Left forelimb (tissue), 1 donor: Measurements from ENCODE around the gene MRPL1.
"Not testable (repeated sequence)": the region's sequence is repeated elsewhere in the genome, so short reads cannot be mapped to it uniquely, and the experiment has no call there.

Experiments used
- DNase-seq: peaks from one replicate; pipeline ENCODE4 v3.0.0-alpha.2; 2018; ENCODE audit warnings: low spot score

The MRPL1 gene

DNA sequence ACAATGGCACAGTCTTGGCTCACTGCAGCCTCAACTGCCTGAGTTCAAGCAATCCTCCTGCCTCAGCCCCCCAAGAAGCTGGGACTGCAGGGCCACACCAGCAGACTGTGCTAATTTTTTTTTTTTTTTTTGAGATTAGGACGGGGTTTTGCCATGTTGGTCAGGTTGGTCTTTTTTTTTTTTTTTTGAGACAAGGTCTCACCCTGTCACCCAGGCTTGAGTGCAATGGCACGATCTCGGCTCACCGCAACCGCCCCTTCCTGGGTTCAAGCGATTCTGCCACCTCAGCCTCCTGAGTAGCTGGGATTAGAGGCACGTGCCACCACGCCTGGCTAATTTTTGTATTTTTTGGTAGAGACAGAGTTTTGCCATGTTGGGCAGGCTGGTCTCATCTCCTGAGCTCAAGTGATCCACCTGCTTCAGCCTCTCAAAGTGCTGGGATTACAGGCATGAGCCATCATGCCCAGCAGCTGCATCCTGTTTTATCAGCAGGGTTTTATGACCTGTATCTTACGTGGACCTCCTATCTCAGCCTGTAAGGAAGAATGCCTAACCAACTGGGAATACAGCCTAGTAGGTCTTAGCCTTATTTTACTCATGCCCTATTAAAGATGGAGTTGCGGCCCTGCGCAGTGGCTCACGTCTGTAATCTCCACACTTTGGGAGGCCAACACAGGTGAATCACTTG, 13.2 kb upstream of the MRPL1 start:
- no peak for DNase-seq

GRCh38 chr4:77852892-77853495, 9.6 kb upstream of the MRPL1 start:
- no peak for DNase-seq

DNA sequence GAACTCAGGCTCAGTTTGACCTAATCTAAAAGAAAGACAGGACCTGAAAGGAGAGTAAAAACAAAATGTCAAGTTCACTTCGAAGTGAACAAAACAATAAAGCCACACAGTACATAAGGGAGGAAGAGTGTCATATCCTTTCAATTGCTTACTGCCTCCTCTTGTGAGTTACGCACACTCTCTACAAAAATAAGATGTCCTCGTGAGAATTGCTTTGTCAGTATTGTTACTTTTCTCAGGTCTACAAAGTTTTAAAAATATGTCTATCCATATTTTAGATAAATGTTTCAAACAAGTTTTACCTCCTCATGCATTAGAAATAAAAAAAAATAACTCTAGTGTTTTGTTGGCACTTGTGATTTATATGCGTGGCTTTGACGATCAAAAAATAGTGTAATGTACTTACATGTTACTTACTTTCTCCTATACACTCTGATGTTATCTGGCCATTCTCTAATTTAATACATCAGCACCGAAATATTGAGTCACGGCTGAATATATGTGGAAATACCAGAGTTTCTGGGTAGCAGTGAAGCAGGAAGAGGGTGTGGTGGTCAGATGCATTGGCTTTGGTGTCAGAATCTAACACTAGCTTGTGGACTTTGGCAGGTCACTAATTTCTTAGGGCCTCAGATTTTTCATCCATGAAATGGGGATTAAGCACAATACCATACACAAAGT, 8.1 kb upstream of the MRPL1 start:
- DNase-seq = no peak

DNA sequence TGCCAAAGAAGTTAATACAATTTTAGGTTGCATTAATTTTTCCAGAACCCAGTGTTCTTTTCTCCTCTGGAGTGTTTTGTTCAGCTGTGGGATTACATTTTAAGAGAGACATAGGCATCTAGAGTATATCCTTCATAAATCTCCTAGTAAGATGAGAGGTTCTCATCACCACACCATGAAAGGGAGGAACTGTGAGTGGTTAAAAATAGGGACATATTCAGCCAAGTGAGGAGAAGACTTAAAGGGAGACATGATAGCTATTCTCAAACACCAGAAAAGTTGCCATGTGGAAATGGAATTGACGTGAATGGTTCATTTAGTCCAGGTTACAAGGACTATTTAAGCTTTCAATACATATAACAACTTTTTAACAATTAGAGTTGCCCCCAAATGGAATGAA, 6.5 kb upstream of the MRPL1 start:
- DNase-seq = no peak

DNA sequence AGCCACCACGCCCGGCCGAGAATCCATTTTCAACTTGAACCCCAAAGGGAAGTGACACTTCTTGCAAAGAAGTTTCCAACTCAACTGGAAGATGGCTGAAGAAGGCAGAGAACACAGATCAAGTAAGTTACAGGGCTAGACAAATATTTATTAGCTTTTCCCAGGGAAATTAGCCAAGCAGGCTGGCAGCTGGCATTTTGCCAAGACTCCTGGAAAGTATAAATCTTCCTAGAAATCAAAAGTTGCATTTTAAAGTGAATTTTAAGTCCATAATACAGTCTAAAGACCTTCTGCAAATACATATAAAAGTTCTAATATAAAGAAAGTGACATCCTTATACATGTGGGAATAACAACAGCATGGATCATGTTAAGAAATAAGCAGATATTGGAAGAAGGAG, 3.4 kb upstream of the MRPL1 start:
- DNase-seq = no peak

DNA sequence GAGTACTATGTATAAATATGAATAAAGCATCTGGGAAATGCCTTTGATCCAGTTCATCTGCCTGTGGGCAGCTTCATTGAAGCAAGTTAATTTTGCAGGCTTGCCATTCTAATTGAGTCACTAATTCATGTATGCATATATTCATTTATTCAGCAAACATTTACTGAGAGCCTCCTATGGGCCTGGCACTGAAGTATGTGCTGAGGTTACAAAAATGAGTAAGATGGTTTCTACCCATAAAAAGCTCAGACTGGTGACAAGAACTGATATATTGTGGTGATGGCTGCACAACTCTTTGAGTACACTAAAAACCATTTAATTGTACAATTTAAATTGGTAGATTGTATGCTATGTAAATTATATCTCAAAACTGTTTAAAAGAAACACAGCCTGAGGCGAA, 1.1 kb upstream of the MRPL1 start:
- DNase-seq = no peak

DNA sequence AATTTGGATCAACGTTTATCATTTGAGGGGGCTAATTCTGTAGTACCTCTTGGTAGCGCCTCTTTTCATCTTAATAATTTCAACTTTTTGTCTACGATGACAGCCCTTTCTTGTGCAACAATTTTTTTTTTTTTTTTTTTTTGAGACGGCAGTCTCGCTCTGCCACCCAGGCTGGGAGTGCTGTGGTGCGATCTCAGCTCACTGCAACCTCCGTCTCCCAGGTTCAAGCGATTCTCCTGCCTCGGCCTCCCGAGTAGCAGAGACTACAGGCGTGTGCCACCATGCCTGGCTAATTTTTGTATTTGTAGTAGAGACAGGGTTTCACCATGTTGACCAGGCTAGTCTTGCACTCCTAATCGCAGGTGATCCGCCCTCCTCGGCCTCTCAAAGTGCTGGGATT, 711 bp downstream of the MRPL1 start:
- not testable (repeated sequence) for DNase-seq

- no peak for DNase-seq
Measured at GRCh38 chr4:77865259-77865658, 2.6 kb downstream of the MRPL1 start.

- DNase-seq = no peak
Measured at GRCh38 chr4:77872723-77873445, 10.3 kb downstream of the MRPL1 start.

- DNase-seq = no peak
Measured at GRCh38 chr4:77877167-77877566, 14.5 kb downstream of the MRPL1 start.

DNA sequence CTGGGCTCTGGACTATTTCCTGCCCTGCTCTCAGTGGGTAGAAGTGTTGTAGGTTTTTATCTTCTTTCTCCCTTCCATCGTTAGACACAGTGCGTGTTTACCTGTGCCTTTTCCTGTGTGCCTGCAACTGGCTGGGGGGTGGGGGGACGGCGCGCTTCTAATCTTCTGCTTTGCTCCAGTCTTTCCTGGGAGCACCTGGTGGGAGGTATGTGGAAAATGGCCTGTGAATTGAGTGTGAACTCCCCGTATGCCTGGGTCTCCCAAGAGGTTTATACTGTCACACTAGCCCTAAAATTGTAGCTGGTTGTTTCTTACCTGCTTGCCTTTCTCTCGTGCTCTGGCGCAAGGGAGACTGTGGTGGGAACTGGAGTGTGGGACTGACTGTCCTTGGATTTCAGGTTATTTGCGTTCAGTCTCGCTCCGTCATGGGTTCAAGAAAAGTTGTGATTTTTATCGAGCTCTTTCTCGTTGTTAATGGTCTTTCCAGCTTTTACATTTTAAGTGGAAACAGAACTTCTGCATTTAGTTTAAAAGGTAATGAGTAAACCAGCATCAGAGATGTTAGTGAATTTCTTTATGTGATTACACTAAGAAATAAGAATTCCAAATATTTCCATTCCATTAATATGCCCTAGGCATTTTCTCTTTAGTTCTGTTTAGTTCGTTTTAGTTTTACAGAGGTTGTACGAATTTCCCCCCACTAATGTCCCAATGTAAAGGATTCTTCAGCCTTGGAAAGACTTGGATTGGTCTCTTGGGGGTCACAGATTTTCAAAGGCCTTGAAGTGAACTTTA, 15.3 kb downstream of the MRPL1 start:
- DNase-seq = no peak

- no peak for DNase-seq
Measured at GRCh38 chr4:77880784-77881183, 18.2 kb downstream of the MRPL1 start.

DNA sequence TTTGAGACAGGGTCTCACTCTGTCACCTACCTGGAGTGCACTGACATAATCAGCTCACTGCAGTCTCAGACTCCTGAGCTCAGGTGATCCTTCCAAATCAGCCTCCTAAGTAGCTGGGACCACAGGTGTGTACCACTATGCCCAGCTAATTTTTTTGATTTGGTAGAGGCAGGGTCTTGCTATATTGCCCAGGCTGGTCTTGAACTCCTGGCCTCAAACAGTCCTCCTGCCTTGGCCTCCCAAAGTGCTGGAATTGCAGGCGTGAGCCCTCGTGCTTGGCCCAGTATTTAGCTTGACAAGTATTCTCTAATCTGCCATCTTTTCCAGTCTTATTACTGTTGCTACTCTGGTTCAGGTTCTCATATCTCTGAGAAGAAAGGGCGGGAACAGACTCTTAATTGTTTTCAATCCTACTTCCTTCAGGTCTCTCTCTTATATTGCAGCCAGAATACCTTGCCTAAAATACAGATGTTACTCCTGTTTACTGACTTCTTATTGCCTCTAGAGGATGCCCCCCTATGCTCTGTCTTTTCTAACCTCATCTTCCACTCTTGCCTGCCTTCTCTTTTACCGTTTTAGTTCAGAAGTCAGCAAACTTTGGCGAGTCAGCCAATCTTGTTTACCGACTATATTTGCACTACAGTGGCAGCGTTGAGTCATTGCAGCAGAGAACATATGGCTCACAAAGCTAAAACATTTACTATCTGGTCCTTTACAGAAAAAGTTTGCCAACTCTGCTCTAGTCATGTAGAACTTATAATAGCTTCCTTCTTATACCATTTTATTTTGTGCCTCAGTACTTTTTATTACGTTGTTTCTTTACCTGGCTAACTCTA, 19.0 kb downstream of the MRPL1 start:
- no peak for DNase-seq

GRCh38 chr4:77893451-77893850, 30.8 kb downstream of the MRPL1 start:
- no peak for DNase-seq

- DNase-seq = no peak
Measured at GRCh38 chr4:77899607-77900006, 37.0 kb downstream of the MRPL1 start.

DNA sequence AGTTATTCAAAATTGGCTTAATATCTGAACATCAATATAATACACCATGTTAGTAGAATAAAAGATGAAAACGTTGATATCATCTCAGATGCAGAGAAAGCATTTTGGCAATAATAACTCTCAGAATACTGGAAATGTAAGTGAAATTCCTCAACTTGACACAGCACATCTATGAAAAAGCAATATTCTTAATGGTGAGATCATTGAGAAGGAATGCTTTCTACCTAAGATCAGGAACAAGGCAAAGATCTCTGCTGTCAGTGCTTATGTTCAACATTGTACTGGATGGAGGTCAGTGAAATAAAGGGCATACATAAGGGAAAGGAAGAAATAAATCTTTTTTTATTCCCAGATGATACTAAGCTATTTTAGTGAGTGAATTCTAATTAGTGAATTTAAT, 40.6 kb downstream of the MRPL1 start:
- DNase-seq = no peak

GRCh38 chr4:77905651-77906263, 43.1 kb downstream of the MRPL1 start:
- DNase-seq = no peak

- DNase-seq = no peak
Measured at GRCh38 chr4:77910676-77911075, 48.0 kb downstream of the MRPL1 start.

GRCh38 chr4:77911091-77911490, 48.5 kb downstream of the MRPL1 start:
- DNase-seq = no peak

GRCh38 chr4:77911842-77912450, 49.3 kb downstream of the MRPL1 start:
- no peak for DNase-seq
